ENCODE data around the gene NPIPB2.

- TF ChIP-seq CTCF (IDR thresholded peaks at IDR 0.05; ENCODE audit: insufficient read depth, low read depth, low read length) = no peak
- no peak for TF ChIP-seq EZH2 (IDR thresholded peaks at IDR 0.05; ENCODE audit: insufficient read depth, low read length)
Measured at GRCh38 chr16:11979013-11979672, 37.3 kb upstream of the NPIPB2 start.
